PC-3 (cell line): Measurements from ENCODE around the gene C12orf75. TPM values are rescaled to one million over a fixed set of nuclear protein-coding genes. Genes with fewer than 3 reads are reported as not detected.
A peak's percentile ranks its signal among the peaks of the same experiment; 100 is the strongest.

Source experiments
- ATAC-seq: fragments of 200-7000 bp; cut with Tn5 transposase; 2 replicates; pipeline ENCODE4 v1.9.1; 2020; ENCODE audit warnings: mild to moderate bottlenecking, moderate library complexity
- BruUV-seq: library from RNA; stranded (reverse); fragments of 400-500 nt; replicated peaks from 2 replicates; lab custom pipeline; 2021; lab: Mats Ljungman, UMichigan
- CTCF ChIA-PET: fragments of 300-600 bp; sonication (Branson Sonifier 250); formaldehyde crosslinking; loops from one replicate; lab custom pipeline; 2022; ENCODE audit warnings: antibody characterized with exemption; lab: Charles Lee
- POLR2A ChIA-PET: fragments of 300-600 bp; sonication (Branson Sonifier 250); formaldehyde crosslinking; loops from one replicate; lab custom pipeline; 2022; ENCODE audit warnings: antibody characterized with exemption; ENCODE audit not compliant: unreplicated experiment; lab: Charles Lee
- DNase-seq: peaks from one replicate; pipeline ENCODE4 v3.0.0-alpha.2; 2015
- H2AFZ ChIP-seq: fragments of 300-600 bp; sonication (generic); 2 replicates; pipeline ENCODE4 v1.6.0; 2016; ENCODE audit warnings: antibody characterized with exemption, low read length
- H3F3A ChIP-seq: fragments of 300-600 bp; sonication (generic); one replicate; pipeline ENCODE4 v1.6.0; 2017; ENCODE audit warnings: antibody characterized with exemption, low read length, control low read depth, mild to moderate bottlenecking; ENCODE audit not compliant: unreplicated experiment
- H3K27ac ChIP-seq: fragments of 300-600 bp; sonication (generic); 2 replicates; pipeline ENCODE4 v1.5.1; 2016; ENCODE audit warnings: mild to moderate bottlenecking, low read length
- H3K27me3 ChIP-seq: fragments of 300-600 bp; sonication (generic); 2 replicates; pipeline ENCODE4 v1.6.1; 2016; ENCODE audit warnings: low read length, mixed read lengths
- H3K36me3 ChIP-seq: fragments of 300-600 bp; sonication (generic); 2 replicates; pipeline ENCODE4 v1.6.1; 2016; ENCODE audit warnings: low read depth, mixed run types, low read length, mixed read lengths
- H3K4me1 ChIP-seq: fragments of 300-600 bp; sonication (generic); 2 replicates; pipeline ENCODE4 v1.5.1; 2016; ENCODE audit warnings: low read length; ENCODE audit not compliant: insufficient read depth
- H3K4me2 ChIP-seq: fragments of 300-600 bp; sonication (generic); 2 replicates; pipeline ENCODE4 v1.6.0; 2016; ENCODE audit warnings: low read length
- H3K4me3 ChIP-seq: fragments of 300-600 bp; sonication (generic); 2 replicates; pipeline ENCODE4 v1.5.1; 2016; ENCODE audit warnings: mild to moderate bottlenecking, low read length, mixed read lengths
- H3K79me2 ChIP-seq: fragments of 300-600 bp; sonication (generic); 2 replicates; pipeline ENCODE4 v1.6.1; 2017; ENCODE audit warnings: low read length, mixed read lengths
- H3K9ac ChIP-seq: fragments of 300-600 bp; sonication (generic); 2 replicates; pipeline ENCODE4 v1.6.0; 2016; ENCODE audit warnings: mild to moderate bottlenecking, low read length
- H3K9me2 ChIP-seq: fragments of 300-600 bp; sonication (generic); replicated peaks from 2 replicates; pipeline ENCODE4 v1.6.1; 2016; ENCODE audit warnings: mixed run types, low read length, mixed read lengths
- H3K9me3 ChIP-seq: fragments of 300-600 bp; sonication (generic); 2 replicates; pipeline ENCODE4 v1.6.1; 2016; ENCODE audit warnings: low read length, mixed read lengths
- H4K20me1 ChIP-seq: fragments of 300-600 bp; sonication (generic); 2 replicates; pipeline ENCODE4 v1.6.1; 2016; ENCODE audit warnings: low read length, mixed read lengths
- CTCF ChIP-seq: fragments of 300-600 bp; sonication (generic); conservative IDR thresholded peaks from 2 replicates; pipeline ENCODE4 v1.5.1; 2017; ENCODE audit warnings: antibody characterized with exemption, low read depth, mild to moderate bottlenecking, low read length
- EZH2 ChIP-seq: fragments of 300-600 bp; sonication (generic); IDR thresholded peaks from one replicate; pipeline ENCODE4 v1.6.1; 2017; ENCODE audit warnings: antibody characterized with exemption, mild to moderate bottlenecking, low read length; ENCODE audit not compliant: unreplicated experiment
- EZH2phosphoT487 ChIP-seq: fragments of 300-600 bp; sonication (generic); IDR thresholded peaks from 2 replicates; pipeline ENCODE4 v1.6.1; 2018; ENCODE audit warnings: mild to moderate bottlenecking, antibody characterized with exemption, low read length, borderline replicate concordance
- intact Hi-C: fragments of 100-400 bp; cut with micrococcal nuclease; formaldehyde crosslinking; loops from 2 replicates; pipeline ENCODE4 v1.9.0; 2023
- total RNA-seq: library from RNA; depleted of rRNA; stranded (reverse); fragments of >200 nt; gene quantifications from 2 replicates; pipeline ENCODE4 v1.2.3, GENCODE V29; 2014

The C12orf75 gene
- total RNA-seq, 1 experiment from 2014 or later, result 144 TPM

GRCh38 chr12:105401198-105401597, 70.7 kb downstream of the C12orf75 start:
- Histone ChIP-seq H3K27ac (peak overlapping the region; percentile 35), H3K4me2 (peak overlapping the region; percentile 22; the same call in 1 of the 2 replicates), H3K4me3 (no peak overlapping the region), H2AFZ (no peak overlapping the region), H3K9me2 (no peaks in the 10 kb centered on the region), H4K20me1 (no peaks in the 10 kb centered on the region), H3F3A (no peaks in the 10 kb centered on the region), H3K9me3 (no peaks in the 10 kb centered on the region), H3K4me1 (peaks cover 18% of the 10 kb centered on the region), H3K9ac (no peak overlapping the region), H3K27me3 (no peaks in the 10 kb centered on the region), H3K79me2 (no peaks in the 10 kb centered on the region), H3K36me3 (no peaks in the 10 kb centered on the region)
- POLR2A ChIA-PET, result interaction anchor here (0.6 kb wide), 1 partner anchor 448 kb away, joined by 3 read pairs; no protein-coding TSS in a partner anchor
- CTCF ChIA-PET, result interaction anchor here (0.7 to 1.0 kb wide), 2 partner anchors 18 to 19 kb away, joined by 3 to 5 read pairs; no protein-coding TSS in a partner anchor
- no TSS peak for BruUV-seq
- intact Hi-C loops, result loop anchor here (5.0 to 10.0 kb wide), 3 partner anchors 736 to 1371 kb away; partner anchors contain the start of genes NUAK1 and RIC8B
- ATAC-seq (peak; percentile 97), DNase-seq (peak; percentile 61)
- TF ChIP-seq EZH2phosphoT487 (no peak), EZH2 (no peak), CTCF (no peak)

- ChIA-PET POLR2A (no interaction called here), CTCF (no interaction called here)
- DNase-seq, result no peak
Measured at GRCh38 chr12:105402366-105402765, 71.9 kb downstream of the C12orf75 start.

More at GRCh38 chr12:105402366-105402765, 71.9 kb downstream of the C12orf75 start:
- Histone ChIP-seq H3K36me3 (no peaks in the 10 kb centered on the region), H3K79me2 (no peaks in the 10 kb centered on the region), H4K20me1 (no peaks in the 10 kb centered on the region), H3K9me3 (no peaks in the 10 kb centered on the region), H3K4me3 (no peak overlapping the region), H3K4me2 (no peak overlapping the region), H3K9ac (no peak overlapping the region), H3K27me3 (no peaks in the 10 kb centered on the region), H3K4me1 (peaks cover 18% of the 10 kb centered on the region), H3K27ac (no peak overlapping the region), H3F3A (no peaks in the 10 kb centered on the region), H2AFZ (no peak overlapping the region), H3K9me2 (no peaks in the 10 kb centered on the region)
- no peak for ATAC-seq
- TF ChIP-seq EZH2phosphoT487, result no peak
- TF ChIP-seq EZH2, result no peak
- no peak for TF ChIP-seq CTCF
- intact Hi-C loops, result loop anchor here (5.0 to 10.0 kb wide), 3 partner anchors 735 to 1370 kb away; partner anchors contain the start of genes NUAK1 and RIC8B
- no TSS peak for BruUV-seq
